NCI-H774 (cell line): ENCODE results near the gene PLA2G2C.
"Not testable (repeated sequence)": the region's sequence is repeated elsewhere in the genome, so short reads cannot be mapped to it uniquely, and the experiment has no call there.

Source experiments
- DNase-seq: peaks from one replicate; lab custom pipeline; 2025; lab: John Stamatoyannopoulos, UW

Gene PLA2G2C

GRCh38 chr1:20185834-20186782, at the start of gene PLA2G2C, which contains the start of gene UBXN10:
Gene PLA2G2C, minus strand, starts transcription at chr1:20186518. Its CDS starts 9,155 bp downstream, at chr1:20177363.
Gene UBXN10, plus strand, starts transcription at chr1:20186096. Its CDS starts 4,466 bp downstream, at chr1:20190562.
- DNase-seq = no peak

- no peak for DNase-seq
Measured at GRCh38 chr1:20234788-20235535, 48.6 kb upstream of the PLA2G2C start.

- DNase-seq = no peak
Measured at GRCh38 chr1:20233866-20234265, 47.5 kb upstream of the PLA2G2C start.

DNA sequence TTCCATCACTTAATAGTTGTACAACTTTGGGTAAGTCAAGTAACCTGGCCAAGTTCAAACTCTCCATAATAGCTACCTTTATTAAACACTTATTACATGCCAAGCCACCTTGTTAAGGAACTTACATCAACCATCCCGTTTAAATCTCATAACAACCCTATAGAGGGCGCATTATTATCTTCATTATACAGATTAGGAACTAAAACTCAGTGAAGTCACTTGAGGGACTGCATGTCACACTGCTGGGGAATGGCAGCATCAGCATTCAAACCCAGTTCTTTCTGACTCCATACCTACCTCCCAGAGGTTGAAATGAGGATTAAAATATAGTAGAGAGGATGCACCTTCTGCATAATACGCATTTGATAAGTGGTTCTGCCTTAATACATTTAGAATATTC, 47.1 kb upstream of the PLA2G2C start:
- no peak for DNase-seq

GRCh38 chr1:20232564-20232963, 46.2 kb upstream of the PLA2G2C start:
- DNase-seq = not testable (repeated sequence)

DNA sequence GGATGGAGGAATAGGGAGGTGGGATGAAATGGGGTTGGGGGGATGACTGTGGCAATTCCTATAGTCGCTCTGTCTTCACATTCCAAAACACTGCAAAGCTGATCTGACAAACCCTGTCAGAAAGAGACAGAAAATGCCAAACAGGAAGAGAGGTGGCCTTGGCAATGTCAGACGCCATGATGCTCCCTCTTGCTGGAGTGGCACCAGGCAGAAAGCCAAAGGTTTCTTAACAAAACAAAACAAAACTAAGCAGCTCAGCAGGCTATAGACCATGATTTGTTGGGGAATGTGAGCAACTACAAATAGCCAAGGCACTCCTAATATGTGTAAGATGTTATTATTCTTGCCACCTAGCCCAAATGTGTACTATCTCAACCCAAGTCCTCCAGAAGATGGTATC, 42.9 kb upstream of the PLA2G2C start:
- DNase-seq = no peak

DNA sequence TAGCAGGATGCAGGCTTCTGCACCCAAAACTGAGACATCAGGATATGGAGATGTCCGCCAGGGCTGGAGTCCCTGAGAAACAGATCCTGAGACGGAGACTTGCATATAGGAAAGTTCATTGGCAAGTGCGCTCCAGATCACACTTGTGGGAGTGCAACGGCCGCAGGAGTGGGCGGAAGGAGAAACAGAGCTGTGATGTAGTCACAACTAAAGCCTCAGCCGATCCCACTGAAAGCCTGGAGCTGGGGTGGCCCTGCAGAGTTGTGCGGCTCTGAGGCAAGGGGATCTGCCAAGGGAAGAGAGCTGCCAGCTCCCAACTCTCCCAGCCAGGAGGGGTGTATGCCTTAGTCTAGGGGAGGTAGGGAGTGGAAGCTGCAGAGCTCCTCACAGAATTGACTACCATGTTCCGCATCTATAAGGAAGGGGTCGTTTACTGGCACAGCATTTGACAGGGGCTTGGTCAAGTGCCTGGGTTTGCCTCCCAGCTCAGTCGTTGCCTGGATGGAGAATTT, 42.1 kb upstream of the PLA2G2C start:
- DNase-seq = no peak

DNA sequence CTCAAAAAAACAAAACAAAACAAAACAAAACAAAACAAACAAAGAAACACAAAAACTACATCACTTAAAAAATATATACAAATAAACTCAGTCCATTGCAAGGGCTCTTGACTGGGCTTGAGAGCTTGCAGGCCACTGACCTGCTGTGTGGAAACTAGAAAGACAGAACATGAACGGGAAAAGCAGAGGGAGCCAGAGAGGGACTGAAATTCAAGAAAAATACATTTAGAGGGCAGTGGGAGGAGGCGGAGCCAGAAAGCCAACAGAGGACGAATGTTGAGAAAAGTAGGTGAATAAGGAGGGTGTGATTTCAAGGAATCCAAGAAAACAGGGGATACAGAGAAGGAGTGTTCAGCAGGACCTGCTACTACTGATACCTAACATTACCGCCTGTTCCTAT, 41.4 kb upstream of the PLA2G2C start:
- no peak for DNase-seq

DNA sequence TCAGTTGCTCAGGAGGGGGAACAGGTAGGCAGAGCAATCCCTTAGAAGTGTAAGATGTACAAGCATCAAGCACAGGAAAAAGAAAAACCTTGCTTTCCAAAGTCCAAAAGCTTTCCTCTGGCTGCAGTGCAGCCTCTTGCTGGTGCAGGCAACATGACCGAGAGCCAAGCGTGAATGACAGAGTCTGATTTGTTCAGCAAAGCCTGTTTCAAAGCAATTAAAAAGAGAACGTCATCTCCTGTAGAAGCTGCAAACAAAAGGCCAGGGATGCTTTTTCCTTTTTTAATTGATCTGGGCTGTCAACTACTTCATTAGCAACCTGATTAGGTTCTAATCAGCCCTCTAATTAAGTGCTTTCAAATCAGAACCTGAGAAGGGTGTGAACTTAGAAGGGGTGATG, 38.2 kb upstream of the PLA2G2C start:
- no peak for DNase-seq

DNA sequence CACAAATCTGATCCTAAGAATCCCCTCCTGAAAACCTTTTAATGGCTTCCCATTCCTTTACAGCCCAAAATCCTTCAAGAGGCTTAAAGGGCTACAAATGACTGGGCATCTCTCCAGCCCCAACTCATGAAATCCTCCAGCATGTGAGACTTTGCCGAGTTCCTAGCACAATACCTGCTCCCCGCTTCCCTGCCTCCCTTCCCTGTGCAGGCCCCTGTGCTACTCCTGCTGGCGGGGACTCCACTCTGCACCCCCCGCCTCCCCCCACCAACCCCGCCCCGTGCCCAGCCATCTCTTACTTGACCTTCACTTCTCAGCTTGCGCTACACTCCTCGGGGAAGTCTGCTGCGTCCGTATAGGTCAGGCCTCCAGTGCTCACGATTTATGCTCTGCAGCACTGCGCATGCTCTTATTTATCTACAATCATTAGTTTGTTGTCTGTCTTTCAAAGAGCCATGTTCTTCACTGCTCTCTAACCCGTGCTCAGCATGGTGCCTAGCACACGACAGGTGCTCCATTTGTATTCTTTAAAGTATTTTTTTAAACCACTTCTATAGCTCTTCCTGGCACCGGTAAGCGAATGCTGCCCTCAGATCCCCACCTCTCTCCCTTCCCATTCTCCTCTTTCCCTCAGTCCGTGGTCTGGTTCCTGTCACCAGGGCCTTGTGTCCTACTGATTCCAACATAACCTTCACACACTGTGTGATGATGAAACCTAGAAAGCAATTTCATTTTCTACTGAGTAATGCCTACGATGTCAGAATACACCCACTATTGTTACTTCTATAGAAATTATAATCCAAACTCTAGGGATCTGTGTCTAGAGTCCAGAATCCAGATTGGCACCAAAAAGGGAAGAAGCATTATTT, 37.5 kb upstream of the PLA2G2C start:
- no peak for DNase-seq

DNA sequence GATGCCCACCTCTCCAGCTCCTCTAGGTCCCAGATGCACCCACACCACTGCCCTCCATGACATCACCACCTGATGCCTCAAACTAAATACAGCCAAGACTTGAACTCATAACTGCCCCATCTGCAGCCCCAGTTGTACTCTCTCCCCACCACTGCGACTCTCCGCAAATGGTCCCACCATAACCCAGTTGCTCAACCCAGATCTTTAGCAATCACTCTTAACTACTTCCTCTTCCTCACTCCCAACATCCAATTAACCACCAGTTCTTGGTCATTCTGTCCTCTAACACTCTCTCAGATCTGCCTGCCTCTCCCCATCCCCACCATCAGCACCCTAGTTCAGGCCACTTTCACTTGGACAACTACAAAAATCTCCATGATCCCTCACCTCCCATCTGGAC, 36.8 kb upstream of the PLA2G2C start:
- no peak for DNase-seq

GRCh38 chr1:20220036-20220435, 33.7 kb upstream of the PLA2G2C start:
- no peak for DNase-seq

DNA sequence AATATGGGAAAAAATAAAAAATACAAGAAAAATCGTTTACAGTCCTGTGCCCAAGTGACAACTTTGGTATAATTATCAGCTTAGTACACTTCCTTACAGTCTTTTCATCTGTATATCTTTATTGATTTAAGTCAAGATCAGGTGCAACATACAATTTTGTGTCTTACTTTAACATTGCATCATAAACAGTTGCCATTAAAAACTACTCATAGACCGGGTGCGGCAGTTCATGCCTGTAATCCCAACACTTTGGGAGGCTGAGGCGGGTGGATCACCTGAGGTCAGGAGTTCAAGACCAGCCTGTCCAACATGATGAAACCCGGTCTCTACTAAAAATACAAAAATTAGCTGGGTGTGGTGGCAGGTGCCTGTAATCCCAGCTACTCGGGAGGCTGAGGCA, 32.7 kb upstream of the PLA2G2C start:
- DNase-seq = not testable (repeated sequence)

DNA sequence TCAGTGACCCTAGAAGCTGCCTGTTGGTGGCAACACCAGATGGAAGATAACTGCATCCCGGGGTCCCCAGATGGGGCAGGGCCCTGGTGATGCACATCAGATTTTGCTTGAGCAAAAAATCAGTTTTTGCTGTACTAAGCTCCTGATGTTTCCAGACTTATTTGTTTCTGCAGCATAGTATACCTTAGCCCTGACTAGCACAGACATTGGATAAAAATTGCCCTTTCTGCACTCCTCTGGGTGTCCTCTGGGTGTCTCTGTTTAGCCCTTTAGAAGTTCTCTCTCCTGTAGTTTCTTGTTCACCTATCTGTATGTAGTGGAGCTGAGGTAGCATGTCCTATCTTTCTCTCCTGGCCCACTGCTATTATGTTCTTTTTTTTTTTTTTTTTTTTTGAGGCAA, 30.3 kb upstream of the PLA2G2C start:
- DNase-seq = no peak

GRCh38 chr1:20215716-20216115, 29.4 kb upstream of the PLA2G2C start:
- no peak for DNase-seq

- peak; percentile 28 for DNase-seq
Measured at GRCh38 chr1:20212685-20213331, 26.5 kb upstream of the PLA2G2C start.

GRCh38 chr1:20212085-20212684, 25.9 kb upstream of the PLA2G2C start:
- no peak for DNase-seq

DNA sequence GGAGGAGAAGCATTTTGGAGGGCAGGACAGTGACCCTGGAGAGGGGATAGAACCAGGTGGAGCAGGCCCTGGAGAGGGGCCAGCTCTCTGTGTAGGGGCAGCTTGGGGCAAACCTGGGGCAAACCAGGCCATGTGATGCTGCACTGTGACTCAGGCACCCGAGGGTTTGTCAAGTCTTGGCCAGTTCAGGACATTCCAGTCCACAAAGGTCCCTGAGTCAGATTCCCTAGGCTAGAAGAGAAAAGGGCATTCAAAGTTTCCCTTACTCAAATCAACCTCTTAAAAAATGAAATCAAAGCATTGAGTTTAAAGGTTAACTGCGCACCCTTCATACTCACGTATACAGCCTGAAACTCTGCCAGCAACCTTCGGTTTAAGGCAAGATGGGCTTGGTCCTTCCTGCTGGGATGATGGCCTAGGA, 25.2 kb upstream of the PLA2G2C start:
- DNase-seq = no peak

- no peak for DNase-seq
Measured at GRCh38 chr1:20210736-20211460, 24.6 kb upstream of the PLA2G2C start.

GRCh38 chr1:20209471-20209870, 23.2 kb upstream of the PLA2G2C start:
- no peak for DNase-seq
